Stimulated activated CD4-positive, alpha-beta T cell treated with anti-CD3 and anti-CD28 coated beads, Interleukin-4, amount 100 ng/mL, for 24 hours (primary cell): ENCODE data around the gene TULP4.
"Not testable (repeated sequence)": the region's sequence is repeated elsewhere in the genome, so short reads cannot be mapped to it uniquely, and the experiment has no call there.

Experiments used
- DNase-seq: peaks from one replicate; pipeline ENCODE4 v3.0.0-alpha.2; 2020

TULP4 gene

GRCh38 chr6:158475344-158476302 is 163.4 kb downstream of the TULP4 start:
- no peak for DNase-seq

GRCh38 chr6:158476389-158476788 is 164.1 kb downstream of the TULP4 start:
- DNase-seq, result no peak

- DNase-seq, result not testable (repeated sequence)
These were observed 165.5 kb downstream of the TULP4 start for GRCh38 chr6:158477722-158478121.

- DNase-seq, result no peak
These were observed 168.7 kb downstream of the TULP4 start for GRCh38 chr6:158480989-158481388.

GRCh38 chr6:158481690-158482473 is 169.6 kb downstream of the TULP4 start:
- no peak for DNase-seq

- no peak for DNase-seq
These were observed 173.2 kb downstream of the TULP4 start for GRCh38 chr6:158485431-158485830.

- no peak for DNase-seq
These were observed 175.2 kb downstream of the TULP4 start for GRCh38 chr6:158487495-158487894.

- no peak for DNase-seq
These were observed 175.8 kb downstream of the TULP4 start for GRCh38 chr6:158488065-158488464.

GRCh38 chr6:158489441-158489840 is 177.2 kb downstream of the TULP4 start:
- DNase-seq, result no peak

- no peak for DNase-seq
These were observed 180.6 kb downstream of the TULP4 start for GRCh38 chr6:158492881-158493280.

GRCh38 chr6:158496700-158497099 is 184.4 kb downstream of the TULP4 start:
- no peak for DNase-seq

GRCh38 chr6:158497620-158498019 is 185.4 kb downstream of the TULP4 start:
- DNase-seq, result no peak

GRCh38 chr6:158498362-158498761 is 186.1 kb downstream of the TULP4 start:
- DNase-seq, result no peak

- no peak for DNase-seq
These were observed 187.3 kb downstream of the TULP4 start for GRCh38 chr6:158499601-158500000.

- DNase-seq, result no peak
These were observed 187.9 kb downstream of the TULP4 start for GRCh38 chr6:158500016-158500735.

GRCh38 chr6:158501360-158502262 is 189.3 kb downstream of the TULP4 start:
- DNase-seq, result no peak

GRCh38 chr6:158502263-158502950 is 190.1 kb downstream of the TULP4 start:
- no peak for DNase-seq

- no peak for DNase-seq
These were observed 191.0 kb downstream of the TULP4 start for GRCh38 chr6:158503222-158503621.

- DNase-seq, result no peak
These were observed 191.6 kb downstream of the TULP4 start for GRCh38 chr6:158503846-158504245.

- DNase-seq, result no peak
These were observed 192.9 kb downstream of the TULP4 start for GRCh38 chr6:158505194-158505593.

- DNase-seq, result no peak
These were observed 194.3 kb downstream of the TULP4 start for GRCh38 chr6:158506601-158507000.
